ENCODE results near the gene PUM1.

Gene PUM1

GRCh38 chr1:31082385-31082784 is 16.9 kb upstream of the PUM1 start:
- no peak for TF ChIP-seq CTCF (IDR thresholded peaks at IDR 0.05; ENCODE audit: control extremely low read depth, extremely low read depth, low read depth, missing control alignments)
- no peak for DNase-seq (ENCODE audit: extremely low spot score)
- ChIA-PET POLR2A (no interaction called here), CTCF (no interaction called here)

- TF ChIP-seq CTCF (IDR thresholded peaks at IDR 0.05; ENCODE audit: control extremely low read depth, extremely low read depth, low read depth, missing control alignments): no peak
- ChIA-PET CTCF (no interaction called here), POLR2A (interaction anchor here (0.6 kb wide), 1 partner anchor 23 kb away, joined by 6 read pairs; no protein-coding TSS in a partner anchor)
- DNase-seq (ENCODE audit: extremely low spot score): peak; percentile 2
These were observed 7.5 kb upstream of the PUM1 start for GRCh38 chr1:31073044-31073443.

- DNase-seq (ENCODE audit: extremely low spot score): no peak
- ChIA-PET CTCF (no interaction called here), POLR2A (interaction anchor here (0.6 kb wide), 1 partner anchor 22 kb away, joined by 6 read pairs; no protein-coding TSS in a partner anchor)
- no peak for TF ChIP-seq CTCF (IDR thresholded peaks at IDR 0.05; ENCODE audit: control extremely low read depth, extremely low read depth, low read depth, missing control alignments)
These were observed 6.8 kb upstream of the PUM1 start for GRCh38 chr1:31072304-31072746.

GRCh38 chr1:31069392-31069791 is 3.9 kb upstream of the PUM1 start:
- ChIA-PET CTCF (no interaction called here), POLR2A (no interaction called here)
- DNase-seq (ENCODE audit: extremely low spot score): no peak
- no peak for TF ChIP-seq CTCF (IDR thresholded peaks at IDR 0.05; ENCODE audit: control extremely low read depth, extremely low read depth, low read depth, missing control alignments)

- TF ChIP-seq CTCF (IDR thresholded peaks at IDR 0.05; ENCODE audit: control extremely low read depth, extremely low read depth, low read depth, missing control alignments): no peak
- ChIA-PET CTCF (no interaction called here), POLR2A (interaction anchor here (0.5 to 0.7 kb wide), 2 partner anchors 346 to 1097 kb away, joined by 3 to 4 read pairs; no protein-coding TSS in a partner anchor)
- peak; percentile 30 for DNase-seq (ENCODE audit: extremely low spot score)
These were observed 703 bp downstream of the PUM1 start for GRCh38 chr1:31064718-31065309.

GRCh38 chr1:31064111-31064717 is 1.3 kb downstream of the PUM1 start:
- POLR2A ChIA-PET: interaction anchor here (0.6 to 0.7 kb wide), 2 partner anchors 144 to 1098 kb away, joined by 3 to 4 read pairs; no protein-coding TSS in a partner anchor
- CTCF ChIA-PET: no interaction called here
- DNase-seq (ENCODE audit: extremely low spot score): no peak
- no peak for TF ChIP-seq CTCF (IDR thresholded peaks at IDR 0.05; ENCODE audit: control extremely low read depth, extremely low read depth, low read depth, missing control alignments)
